GM23248 (cell line): ENCODE data around the gene CHN2.

Source experiments
- EZH2 ChIP-seq: fragments of 200-600 bp; sonication (generic); IDR thresholded peaks from 2 replicates; pipeline ENCODE4 v1.6.1; 2018; ENCODE audit warnings: antibody characterized with exemption, mild to moderate bottlenecking; ENCODE audit not compliant: insufficient read depth, poor library complexity, severe bottlenecking
- EZH2phosphoT487 ChIP-seq: fragments of 200-600 bp; sonication (generic); IDR thresholded peaks from 2 replicates; pipeline ENCODE4 v1.6.1; 2018; ENCODE audit warnings: antibody characterized with exemption, moderate library complexity, mild to moderate bottlenecking, low read depth; ENCODE audit not compliant: insufficient read depth

GRCh38 chr7:29484280-29484679 lies 289.7 kb downstream of the CHN2 start:
- no peak for TF ChIP-seq EZH2
- TF ChIP-seq EZH2phosphoT487, result no peak
